Karpas-422 (cell line): Measurements from ENCODE around the gene PLXNA4. TPM values are rescaled to one million over a fixed set of nuclear protein-coding genes. Genes with fewer than 3 reads are reported as not detected.
A peak's percentile ranks its signal among the peaks of the same experiment; 100 is the strongest.

Experiments used
- DNase-seq: peaks from one replicate; pipeline ENCODE4 v3.0.0-alpha.2; 2015
- H2AFZ ChIP-seq: fragments of 200-600 bp; sonication (generic); 2 replicates; pipeline ENCODE4 v1.6.1; 2014; ENCODE audit warnings: antibody characterized with exemption, low read length, mixed read lengths
- H3K27ac ChIP-seq: fragments of 200-600 bp; sonication (generic); 2 replicates; pipeline ENCODE4 v1.5.1; 2014; ENCODE audit warnings: mild to moderate bottlenecking, low read length, moderate library complexity
- H3K27me3 ChIP-seq: fragments of 200-600 bp; sonication (generic); 2 replicates; pipeline ENCODE4 v1.6.1; 2014; ENCODE audit warnings: low read length, mixed read lengths
- H3K36me3 ChIP-seq: fragments of 200-600 bp; sonication (generic); 2 replicates; pipeline ENCODE4 v1.6.1; 2014; ENCODE audit warnings: low read length, mixed read lengths; ENCODE audit not compliant: insufficient read depth
- H3K4me1 ChIP-seq: fragments of 200-600 bp; sonication (generic); 2 replicates; pipeline ENCODE4 v1.6.1; 2014; ENCODE audit warnings: mild to moderate bottlenecking, low read length, mixed read lengths
- H3K4me2 ChIP-seq: fragments of 200-600 bp; sonication (generic); 2 replicates; pipeline ENCODE4 v1.6.1; 2014; ENCODE audit warnings: low read length, low read depth, mild to moderate bottlenecking; ENCODE audit not compliant: poor library complexity, severe bottlenecking
- H3K4me3 ChIP-seq: fragments of 200-600 bp; sonication (generic); 2 replicates; pipeline ENCODE4 v1.5.1; 2014; ENCODE audit warnings: mild to moderate bottlenecking, antibody characterized with exemption, low read length, mixed read lengths
- H3K79me2 ChIP-seq: fragments of 200-600 bp; sonication (generic); 2 replicates; pipeline ENCODE4 v1.6.1; 2014; ENCODE audit warnings: mild to moderate bottlenecking, low read length, mixed read lengths
- H3K9ac ChIP-seq: fragments of 200-600 bp; sonication (generic); 2 replicates; pipeline ENCODE4 v1.6.0; 2014; ENCODE audit warnings: low read length
- H3K9me2 ChIP-seq: fragments of 200-600 bp; sonication (generic), shearing (Covaris generic); replicated peaks from 2 replicates; pipeline ENCODE4 v1.6.0; 2014; ENCODE audit warnings: mild to moderate bottlenecking, low read length, moderate library complexity; ENCODE audit not compliant: insufficient read depth
- H3K9me3 ChIP-seq: fragments of 300-700, 200-600 bp; sonication (generic); 2 replicates; pipeline ENCODE4 v1.6.1; 2014; ENCODE audit warnings: low read length, mixed read lengths
- H4K20me1 ChIP-seq: fragments of 200-600 bp; sonication (generic); 2 replicates; pipeline ENCODE4 v1.6.1; 2014; ENCODE audit warnings: mild to moderate bottlenecking, antibody characterized with exemption, low read length, low read depth; ENCODE audit not compliant: insufficient read depth
- total RNA-seq: library from RNA; depleted of rRNA; stranded (reverse); fragments of >200 nt; shearing (Covaris generic); gene quantifications from 2 replicates; pipeline ENCODE4 v1.2.3, GENCODE V29; 2014; ENCODE audit warnings: low replicate concordance

PLXNA4 gene
- total RNA-seq, 1 experiment from 2014 or later = 0.48 TPM

GRCh38 chr7:132158166-132158565 lies 418.1 kb downstream of the PLXNA4 start:
- Histone ChIP-seq H3K9me3 (no peaks in the 10 kb centered on the region), H3K4me3 (no peak overlapping the region), H3K79me2 (no peaks in the 10 kb centered on the region), H2AFZ (no peak overlapping the region), H3K27ac (no peak overlapping the region), H3K9ac (no peak overlapping the region), H4K20me1 (no peaks in the 10 kb centered on the region), H3K4me2 (no peak overlapping the region), H3K9me2 (no peaks in the 10 kb centered on the region), H3K4me1 (peaks cover 12% of the 10 kb centered on the region), H3K27me3 (no peaks in the 10 kb centered on the region), H3K36me3 (no peaks in the 10 kb centered on the region)
- no peak for DNase-seq

- Histone ChIP-seq H3K9me2 (no peaks in the 10 kb centered on the region), H3K9ac (no peak overlapping the region), H3K4me3 (no peak overlapping the region), H3K9me3 (no peaks in the 10 kb centered on the region), H3K4me2 (no peak overlapping the region), H3K4me1 (peaks cover 29% of the 10 kb centered on the region), H3K79me2 (no peaks in the 10 kb centered on the region), H3K27ac (no peak overlapping the region), H3K36me3 (no peaks in the 10 kb centered on the region), H3K27me3 (no peaks in the 10 kb centered on the region), H4K20me1 (no peaks in the 10 kb centered on the region), H2AFZ (no peak overlapping the region)
- DNase-seq = no peak
Observed at GRCh38 chr7:132155715-132156114, 420.6 kb downstream of the PLXNA4 start.

- Histone ChIP-seq H3K9me2 (no peaks in the 10 kb centered on the region), H3K4me3 (no peak overlapping the region), H3K27ac (no peak overlapping the region), H3K4me1 (peaks cover 36% of the 10 kb centered on the region), H3K79me2 (no peaks in the 10 kb centered on the region), H3K9me3 (no peaks in the 10 kb centered on the region), H3K27me3 (no peaks in the 10 kb centered on the region), H3K36me3 (no peaks in the 10 kb centered on the region), H3K9ac (no peak overlapping the region), H2AFZ (no peak overlapping the region), H4K20me1 (no peaks in the 10 kb centered on the region), H3K4me2 (no peak overlapping the region)
- no peak for DNase-seq
Observed at GRCh38 chr7:132154695-132155471, 421.4 kb downstream of the PLXNA4 start.

GRCh38 chr7:132154248-132154647 lies 422.0 kb downstream of the PLXNA4 start:
- Histone ChIP-seq H3K9ac (no peak overlapping the region), H3K79me2 (no peaks in the 10 kb centered on the region), H3K4me1 (peaks cover 42% of the 10 kb centered on the region), H3K4me2 (no peak overlapping the region), H2AFZ (no peak overlapping the region), H3K36me3 (no peaks in the 10 kb centered on the region), H4K20me1 (no peaks in the 10 kb centered on the region), H3K27ac (no peak overlapping the region), H3K4me3 (no peak overlapping the region), H3K27me3 (no peaks in the 10 kb centered on the region), H3K9me2 (no peaks in the 10 kb centered on the region), H3K9me3 (no peaks in the 10 kb centered on the region)
- DNase-seq = peak; percentile 59

GRCh38 chr7:132152131-132152889 lies 424.0 kb downstream of the PLXNA4 start:
- H3K9me2 ChIP-seq = no peaks in the 10 kb centered on the region
- 0 out of 2 replicates have a peak overlapping the region, but pooled peaks have one; percentile 15 for H3K9ac ChIP-seq
- H2AFZ ChIP-seq = no peak overlapping the region
- peaks cover 49% of the 10 kb centered on the region for H3K4me1 ChIP-seq
- no peaks in the 10 kb centered on the region for H3K36me3 ChIP-seq
- H3K4me2 ChIP-seq = peak overlapping the region; percentile 41
- H3K9me3 ChIP-seq = no peaks in the 10 kb centered on the region
- DNase-seq = peak; percentile 44
- H3K4me3 ChIP-seq = no peak overlapping the region
- H4K20me1 ChIP-seq = no peaks in the 10 kb centered on the region
- H3K79me2 ChIP-seq = no peaks in the 10 kb centered on the region
- H3K27ac ChIP-seq = no peak overlapping the region
- H3K27me3 ChIP-seq = no peaks in the 10 kb centered on the region

GRCh38 chr7:132150711-132151110 lies 425.6 kb downstream of the PLXNA4 start:
- Histone ChIP-seq H3K79me2 (no peaks in the 10 kb centered on the region), H3K36me3 (no peaks in the 10 kb centered on the region), H3K27ac (no peak overlapping the region), H3K4me2 (no peak overlapping the region), H2AFZ (no peak overlapping the region), H3K4me1 (peaks cover 49% of the 10 kb centered on the region), H3K4me3 (no peak overlapping the region), H4K20me1 (no peaks in the 10 kb centered on the region), H3K27me3 (no peaks in the 10 kb centered on the region), H3K9ac (no peak overlapping the region), H3K9me2 (no peaks in the 10 kb centered on the region), H3K9me3 (no peaks in the 10 kb centered on the region)
- no peak for DNase-seq

GRCh38 chr7:132149436-132150304 lies 426.6 kb downstream of the PLXNA4 start:
- Histone ChIP-seq H3K4me2 (no peak overlapping the region), H3K9me2 (no peaks in the 10 kb centered on the region), H3K79me2 (no peaks in the 10 kb centered on the region), H4K20me1 (no peaks in the 10 kb centered on the region), H3K27ac (no peak overlapping the region), H3K4me1 (peaks cover 49% of the 10 kb centered on the region), H3K27me3 (no peaks in the 10 kb centered on the region), H3K36me3 (no peaks in the 10 kb centered on the region), H2AFZ (no peak overlapping the region), H3K9me3 (no peaks in the 10 kb centered on the region), H3K9ac (no peak overlapping the region), H3K4me3 (no peak overlapping the region)
- DNase-seq = no peak

- Histone ChIP-seq H3K9me2 (no peaks in the 10 kb centered on the region), H3K9ac (no peak overlapping the region), H3K36me3 (no peaks in the 10 kb centered on the region), H3K4me3 (no peak overlapping the region), H3K27ac (no peak overlapping the region), H3K4me1 (peaks cover 42% of the 10 kb centered on the region), H3K9me3 (no peaks in the 10 kb centered on the region), H2AFZ (no peak overlapping the region), H3K79me2 (no peaks in the 10 kb centered on the region), H3K4me2 (no peak overlapping the region), H4K20me1 (no peaks in the 10 kb centered on the region), H3K27me3 (0 out of 2 replicates have a peak, but pooled peaks cover 2% of the 10 kb centered on the region)
- DNase-seq = no peak
Observed at GRCh38 chr7:132148876-132149275, 427.4 kb downstream of the PLXNA4 start.
